H1 (cell line): ENCODE data around the gene SMC3. TPM values are rescaled to one million over a fixed set of nuclear protein-coding genes. Genes with fewer than 3 reads are reported as not detected.

Experiments used
- CTCF ChIA-PET: fragments of 300-600 bp; sonication (Branson Sonifier 250); formaldehyde crosslinking; loops from one replicate; lab custom pipeline; 2021; ENCODE audit not compliant: partially characterized antibody; lab: Charles Lee
- POLR2A ChIA-PET: fragments of 300-600 bp; sonication (Branson Sonifier 250); formaldehyde crosslinking; loops from one replicate; lab custom pipeline; 2021; ENCODE audit warnings: inconsistent platforms; ENCODE audit not compliant: partially characterized antibody; lab: Charles Lee
- DNase-seq, 2 experiments: peaks; one replicate each; pipeline versions ENCODE4 v3.0.0 to v3.0.0-alpha.2; 2010 to 2022; ENCODE audit warnings: low spot score in 2 of 2, low read depth in 1 of 2, mixed read lengths in 1 of 2
- FAIRE-seq: peaks from 2 replicates; lab custom pipeline; 2011; peaks lifted over from hg19 to GRCh38; lab: Jason Lieb, UNC
- H2AFZ ChIP-seq: 2 replicates; pipeline ENCODE4 v1.8.1; 2012; ENCODE audit warnings: low read length, inconsistent platforms
- H2AK5ac ChIP-seq: 2 replicates; pipeline ENCODE4 v1.6.1; 2013; ENCODE audit warnings: low read depth, low read length
- H2BK120ac ChIP-seq: replicated peaks from 2 replicates; pipeline ENCODE3; 2013; ENCODE audit warnings: low read depth, low read length, inconsistent platforms
- H2BK12ac ChIP-seq: 2 replicates; pipeline ENCODE4 v1.6.1; 2013; ENCODE audit warnings: low read depth, low read length
- H2BK15ac ChIP-seq: 2 replicates; pipeline ENCODE4 v1.6.1; 2013; ENCODE audit warnings: low read length
- H2BK20ac ChIP-seq: 2 replicates; pipeline ENCODE4 v1.6.1; 2013; ENCODE audit warnings: low read length
- H2BK5ac ChIP-seq: 2 replicates; pipeline ENCODE4 v1.6.1; 2013; ENCODE audit warnings: low read depth, low read length
- H3K14ac ChIP-seq: 2 replicates; pipeline ENCODE4 v1.6.1; 2013; ENCODE audit warnings: inconsistent platforms; ENCODE audit not compliant: insufficient read length
- H3K18ac ChIP-seq: 2 replicates; pipeline ENCODE4 v1.6.1; 2013; ENCODE audit warnings: low read length; ENCODE audit errors: extremely low read depth
- H3K23ac ChIP-seq: 2 replicates; pipeline ENCODE4 v1.6.1; 2013; ENCODE audit warnings: inconsistent platforms; ENCODE audit not compliant: insufficient read length
- H3K23me2 ChIP-seq: 2 replicates; pipeline ENCODE4 v1.6.1; 2013; ENCODE audit warnings: low read depth, low read length
- H3K27ac ChIP-seq: 2 replicates; pipeline ENCODE4 v1.6.1; 2011; ENCODE audit warnings: low read depth, low read length, inconsistent platforms
- H3K27me3 ChIP-seq, 4 experiments: replicated peaks in 1 of 4; 1 replicate in 1 of 4; 2 replicates in 3 of 4; pipeline versions ENCODE4 v1.6.1 to v1.8.1; 2011 to 2013; ENCODE audit warnings: low read length in 3 of 4, mild to moderate bottlenecking in 3 of 4, inconsistent platforms in 2 of 4, mixed read lengths in 2 of 4, moderate library complexity in 1 of 4; ENCODE audit not compliant: control insufficient read depth in 3 of 4, insufficient read depth in 3 of 4; ENCODE audit errors: extremely low read depth in 1 of 4
- H3K36me3 ChIP-seq, 4 experiments: 2 replicates each; pipeline versions ENCODE4 v1.6.1 to v1.8.1; 2011 to 2013; ENCODE audit warnings: mild to moderate bottlenecking in 4 of 4, low read length in 3 of 4, moderate library complexity in 2 of 4, control low read depth in 1 of 4, inconsistent platforms in 1 of 4; ENCODE audit not compliant: insufficient read depth in 4 of 4, control insufficient read depth in 2 of 4
- H3K4ac ChIP-seq: replicated peaks from 2 replicates; pipeline ENCODE3; 2013; ENCODE audit warnings: low read length, low read depth, mixed read lengths, inconsistent platforms; ENCODE audit not compliant: insufficient read length
- H3K4me1 ChIP-seq, 4 experiments: replicated peaks in 1 of 4; 1 replicate in 1 of 4; 2 replicates in 3 of 4; pipeline versions ENCODE4 v1.6.1 to v1.8.1; 2011 to 2013; ENCODE audit warnings: low read length in 3 of 4, inconsistent platforms in 2 of 4, mixed read lengths in 1 of 4; ENCODE audit not compliant: insufficient read depth in 4 of 4, control insufficient read depth in 3 of 4
- H3K4me2 ChIP-seq, 2 experiments: 2 replicates each; pipeline versions ENCODE4 v1.6.1 to v1.8.1; 2011 to 2013; ENCODE audit warnings: low read depth in 2 of 2, low read length in 2 of 2, control low read depth in 1 of 2, inconsistent platforms in 1 of 2, mild to moderate bottlenecking in 1 of 2; ENCODE audit not compliant: insufficient read depth in 1 of 2
- H3K4me3 ChIP-seq, 4 experiments: fragments of 200-600, 300-600 bp in 1 of 4; sonication (generic), shearing (Covaris generic), sonication (Bioruptor Twin) in 1 of 4; 2 replicates each; pipeline versions ENCODE4 v1.5.1 to v1.8.1; 2011 to 2016; ENCODE audit warnings: low read length in 4 of 4, low read depth in 3 of 4, control low read depth in 2 of 4, inconsistent platforms in 2 of 4, mild to moderate bottlenecking in 2 of 4, mixed read lengths in 1 of 4, moderate library complexity in 1 of 4; ENCODE audit not compliant: insufficient read depth in 2 of 4; ENCODE audit errors: extremely low read depth in 1 of 4
- H3K56ac ChIP-seq: replicated peaks from 2 replicates; pipeline ENCODE3; 2013; ENCODE audit warnings: low read depth, mild to moderate bottlenecking, mixed read lengths, low read length, inconsistent platforms; ENCODE audit not compliant: insufficient read length
- H3K79me1 ChIP-seq: 2 replicates; pipeline ENCODE4 v1.6.1; 2013; ENCODE audit warnings: low read depth, low read length, control low read depth
- H3K79me2 ChIP-seq, 2 experiments: 2 replicates each; pipeline versions ENCODE4 v1.6.1 to v1.8.1; 2012 to 2013; ENCODE audit warnings: low read length in 2 of 2, mild to moderate bottlenecking in 2 of 2, inconsistent platforms in 1 of 2; ENCODE audit not compliant: insufficient read depth in 2 of 2, control insufficient read depth in 1 of 2
- H3K9ac ChIP-seq, 4 experiments: replicated peaks in 1 of 4; 1 replicate in 1 of 4; 2 replicates in 3 of 4; pipeline versions ENCODE4 v1.6.1 to v1.8.1; 2011 to 2013; ENCODE audit warnings: low read depth in 3 of 4, low read length in 3 of 4, control low read depth in 2 of 4, mild to moderate bottlenecking in 2 of 4, moderate library complexity in 2 of 4, inconsistent platforms in 1 of 4; ENCODE audit errors: extremely low read depth in 1 of 4
- H3K9me3 ChIP-seq, 2 experiments: 2 replicates each; pipeline versions ENCODE4 v1.6.1 to v1.8.1; 2012 to 2013; ENCODE audit warnings: mild to moderate bottlenecking in 2 of 2, moderate library complexity in 2 of 2, control low read depth in 1 of 2, inconsistent platforms in 1 of 2, low read depth in 1 of 2, low read length in 1 of 2, mixed read lengths in 1 of 2; ENCODE audit not compliant: insufficient read depth in 2 of 2
- H4K20me1 ChIP-seq, 2 experiments: replicated peaks in 1 of 2; 2 replicates each; pipeline versions ENCODE3 to v1.8.1; 2011 to 2013; ENCODE audit warnings: inconsistent platforms in 2 of 2, low read length in 2 of 2, mild to moderate bottlenecking in 1 of 2; ENCODE audit not compliant: insufficient read depth in 2 of 2, control insufficient read depth in 1 of 2
- H4K5ac ChIP-seq: 2 replicates; pipeline ENCODE4 v1.6.1; 2013; ENCODE audit warnings: low read length, low read depth, mixed read lengths, inconsistent platforms; ENCODE audit not compliant: insufficient read length
- H4K8ac ChIP-seq: 2 replicates; pipeline ENCODE4 v1.8.0; 2013; ENCODE audit warnings: mild to moderate bottlenecking, moderate library complexity, low read length, inconsistent platforms; ENCODE audit not compliant: insufficient read depth; ENCODE audit errors: extremely low read depth
- H4K91ac ChIP-seq: replicated peaks from 2 replicates; pipeline ENCODE3; 2013; ENCODE audit warnings: low read length, mixed read lengths, inconsistent platforms; ENCODE audit not compliant: insufficient read length
- GTF2F1 ChIP-seq: IDR thresholded peaks from 2 replicates; pipeline ENCODE4 v1.6.1; 2012; ENCODE audit warnings: low read depth, low read length, improper control_type of control experiment, borderline replicate concordance
- JUND ChIP-seq: IDR thresholded peaks from 2 replicates; pipeline ENCODE4 v1.6.1; 2011; ENCODE audit warnings: mild to moderate bottlenecking, improper control_type of control experiment, low read length
- RBBP5 ChIP-seq: IDR thresholded peaks from 2 replicates; pipeline ENCODE4 v1.7.1; 2012; ENCODE audit warnings: low read depth, mild to moderate bottlenecking, inconsistent platforms, low read length, moderate library complexity, borderline replicate concordance
- TBP ChIP-seq: IDR thresholded peaks from 2 replicates; pipeline ENCODE4 v1.6.1; 2011; ENCODE audit warnings: low read depth, low read length, improper control_type of control experiment
- ZNF274 ChIP-seq: IDR thresholded peaks from 2 replicates; pipeline ENCODE4 v1.7.0; 2012; ENCODE audit warnings: low read length, borderline replicate concordance; ENCODE audit errors: extremely low read depth
- WGBS, 2 experiments: shearing (Covaris generic) in 1 of 2; methylation state at CpG; one replicate each; pipeline versions ENCODE4 v1.1.6 to v1.1.7; 2013 to 2015; ENCODE audit warnings: low lambda C conversion rate in 2 of 2, mixed read lengths in 2 of 2, inconsistent platforms in 1 of 2, low coverage in 1 of 2, missing lambda C conversion rate in 1 of 2; ENCODE audit not compliant: insufficient replicate concordance in 2 of 2, insufficient coverage in 1 of 2, insufficient read length in 1 of 2; ENCODE audit errors: extremely low coverage in 1 of 2, missing lambda C conversion rate in 1 of 2; 5-methylcytosine and 5-hydroxymethylcytosine counted together
- polyA plus RNA-seq, 7 experiments: library from polyadenylated mRNA; depleted of rRNA in 3 of 7; stranded (reverse) in 5 of 7; unstranded in 2 of 7; fragments of >200 nt in 5 of 7; fragments of 200-250 nt in 2 of 7; gene quantifications; 1 replicate in 5 of 7; 2 replicates in 1 of 7; 4 replicates in 1 of 7; pipeline versions ENCODE4 v1.2.1 to v1.2.3, GENCODE V29; 2011 to 2013; ENCODE audit warnings: missing spikeins in 2 of 7, mixed read lengths in 2 of 7
- total RNA-seq: library from RNA; stranded (reverse); fragmentation: NEBNext Ultra II Directional; extraction: Animal tissue kit (Norgen Biotek cat#: 25700); gene quantifications from 2 replicates; pipeline ENCODE4 v1.2.1, GENCODE V29; 2021
- TF ChIP-seq, protein P1 (sequence below): IDR thresholded peaks from 2 replicates; pipeline ENCODE4 v1.6.1; 2012; ENCODE audit warnings: inconsistent platforms

Gene SMC3
- total and polyA plus RNA-seq, 2 of the 8 experiments (the other 6 are each of a cell fraction or from before 2014, with no cell fraction given) = 12.7 to 93.4 TPM

DNA sequence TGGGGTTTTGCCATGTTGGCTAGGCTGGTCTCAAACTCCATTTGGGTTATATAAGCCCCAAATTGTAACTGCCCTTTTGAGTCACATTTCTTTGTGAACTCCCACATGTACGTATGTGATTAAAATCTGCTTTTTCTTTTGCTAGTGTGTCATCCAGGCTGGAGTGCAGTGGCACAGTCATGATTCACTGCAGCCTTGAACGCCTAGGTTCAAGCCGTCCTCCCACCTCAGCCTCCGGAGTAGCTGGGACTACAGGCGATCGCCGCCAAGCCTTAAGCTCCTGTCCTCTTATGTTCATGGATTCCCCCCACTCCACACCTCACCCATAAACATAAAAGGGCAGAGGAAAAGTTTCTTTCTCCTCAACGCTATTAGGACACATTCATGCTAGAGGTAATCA, 4.4 kb upstream of the SMC3 start:
- no peaks in the 10 kb centered on the region for H3K36me3 ChIP-seq
- TF ChIP-seq, protein P1, sequence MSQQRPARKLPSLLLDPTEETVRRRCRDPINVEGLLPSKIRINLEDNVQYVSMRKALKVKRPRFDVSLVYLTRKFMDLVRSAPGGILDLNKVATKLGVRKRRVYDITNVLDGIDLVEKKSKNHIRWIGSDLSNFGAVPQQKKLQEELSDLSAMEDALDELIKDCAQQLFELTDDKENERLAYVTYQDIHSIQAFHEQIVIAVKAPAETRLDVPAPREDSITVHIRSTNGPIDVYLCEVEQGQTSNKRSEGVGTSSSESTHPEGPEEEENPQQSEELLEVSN = no peak
- TF ChIP-seq ZNF274 (no peak), TBP (no peak), GTF2F1 (no peak), RBBP5 (no peak), JUND (no peak)
- TF ChIP-seq, all 59 proteins: peak for 0
- H3K4me3 ChIP-seq = no peak overlapping the region
- no peak overlapping the region for H2BK5ac ChIP-seq
- no peak overlapping the region for H2AFZ ChIP-seq
- no peaks in the 10 kb centered on the region for H3K79me1 ChIP-seq
- no peak overlapping the region for H3K18ac ChIP-seq
- H3K23me2 ChIP-seq = peaks cover 3% of the 10 kb centered on the region; the same call in 1 of the 2 replicates
- WGBS, 2 experiments = 84% methylated on average over 8 of the region's 8 CpGs; no CpG with 5 or more reads in 1 of the 2 experiments
- no peak overlapping the region for H2BK120ac ChIP-seq
- no peak overlapping the region for H2AK5ac ChIP-seq
- H4K8ac ChIP-seq = no peak overlapping the region
- no peaks in the 10 kb centered on the region for H3K27me3 ChIP-seq
- no peak for DNase-seq
- no peak overlapping the region for H3K56ac ChIP-seq
- POLR2A ChIA-PET = interaction anchor here (0.7 kb wide), 2 partner anchors 17 kb away, joined by 3 to 4 read pairs; no protein-coding TSS in a partner anchor
- H3K9me3 ChIP-seq = no peaks in the 10 kb centered on the region
- no peak overlapping the region for H3K23ac ChIP-seq
- peaks cover 0 to 5% of the 10 kb centered on the region in 2 experiments; a peak in 3 of 4 replicates for H3K79me2 ChIP-seq
- H3K4ac ChIP-seq = no peak overlapping the region
- no peak overlapping the region for H2BK20ac ChIP-seq
- H2BK15ac ChIP-seq = no peak overlapping the region
- no peak overlapping the region for H3K14ac ChIP-seq
- no peak overlapping the region for H3K9ac ChIP-seq
- no peak overlapping the region for H4K5ac ChIP-seq
- no peak overlapping the region for H3K27ac ChIP-seq
- H3K4me1 ChIP-seq = no peaks in the 10 kb centered on the region; a peak in 1 of 7 replicates
- FAIRE-seq = no peak
- H3K4me2 ChIP-seq = no peak overlapping the region
- no peak overlapping the region for H2BK12ac ChIP-seq
- CTCF ChIA-PET = interaction anchor here (1.2 to 4.0 kb wide), 6 partner anchors 12 to 256 kb away, joined by 3 to 14 read pairs (median 6); no protein-coding TSS in a partner anchor
- H4K20me1 ChIP-seq = peaks cover 0 to under 1% of the 10 kb centered on the region in 2 experiments
- H4K91ac ChIP-seq = no peak overlapping the region
